Epidermal melanocyte (primary cell): ENCODE data around the gene URAD.

Experiments
- DNase-seq: peaks from one replicate; pipeline ENCODE4 v3.0.0; 2011; ENCODE audit warnings: low spot score; ENCODE audit not compliant: insufficient read length

The URAD gene

GRCh38 chr13:27956576-27957300, 31.8 kb downstream of the URAD start:
- DNase-seq: no peak

GRCh38 chr13:27955014-27955591, 33.4 kb downstream of the URAD start:
- DNase-seq: no peak

DNA sequence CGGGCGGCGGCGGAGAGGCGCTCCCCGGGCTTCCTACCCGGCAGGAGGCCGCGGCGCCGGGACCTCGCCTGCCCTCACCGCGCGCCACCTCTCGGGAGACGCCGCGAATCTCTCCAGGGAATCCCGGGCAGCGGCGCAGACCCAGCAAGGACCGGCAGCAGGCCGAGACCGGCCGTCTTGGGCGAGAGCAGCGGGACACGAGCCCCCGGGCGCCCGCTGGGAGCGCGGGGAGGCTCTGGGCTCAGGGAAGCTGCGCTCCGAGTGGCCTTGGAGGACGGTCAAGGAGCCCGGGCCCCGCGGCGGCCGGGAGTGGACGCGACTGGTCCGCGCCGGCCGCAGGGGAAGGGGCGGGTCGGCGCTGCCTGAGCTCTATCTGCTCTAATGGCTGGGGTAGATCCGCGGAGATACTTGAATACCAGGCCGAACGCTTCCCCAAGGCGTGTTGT, 34.1 kb downstream of the URAD start:
- no peak for DNase-seq

- peak; percentile 33 for DNase-seq
Measured at GRCh38 chr13:27953676-27954405, 34.7 kb downstream of the URAD start.

- no peak for DNase-seq
Measured at GRCh38 chr13:27952876-27953675, 35.4 kb downstream of the URAD start.

GRCh38 chr13:27942972-27943371, 45.5 kb downstream of the URAD start:
- DNase-seq: no peak

DNA sequence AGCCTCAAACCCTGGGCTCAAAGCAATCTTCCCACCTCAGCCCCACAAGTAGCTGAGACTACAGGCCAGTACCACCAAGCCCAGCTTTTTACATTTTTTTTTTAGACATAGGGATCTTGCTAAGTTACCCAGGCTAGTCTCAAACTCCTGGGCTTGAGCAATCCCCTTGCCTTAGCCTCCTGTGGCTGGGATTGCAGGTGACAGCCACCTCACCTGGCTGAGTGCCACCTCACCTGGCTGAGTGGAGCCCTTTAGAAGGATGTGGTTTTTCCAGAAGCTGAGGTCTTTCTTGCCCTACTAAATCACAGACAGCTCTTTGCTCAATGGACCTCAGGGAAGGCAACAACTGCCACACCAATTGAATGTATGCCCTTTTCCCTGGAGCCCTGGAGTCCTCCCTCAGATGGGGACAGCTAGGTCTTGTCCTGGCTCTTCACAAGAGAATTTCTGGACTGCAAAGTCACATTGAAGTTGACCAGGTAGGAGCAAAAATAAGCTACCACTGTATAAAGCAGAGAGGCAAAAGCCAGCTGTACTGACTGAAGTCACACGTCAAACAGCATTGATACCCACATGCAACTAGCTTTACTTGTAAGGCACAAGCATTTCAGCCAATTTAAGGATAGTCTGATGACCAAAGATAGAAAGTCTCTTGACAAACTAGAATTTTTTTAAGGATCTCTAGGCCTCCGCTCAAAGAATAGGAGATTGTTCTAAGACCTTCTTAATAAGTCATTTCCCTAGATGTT, 54.7 kb downstream of the URAD start:
- DNase-seq: no peak

DNA sequence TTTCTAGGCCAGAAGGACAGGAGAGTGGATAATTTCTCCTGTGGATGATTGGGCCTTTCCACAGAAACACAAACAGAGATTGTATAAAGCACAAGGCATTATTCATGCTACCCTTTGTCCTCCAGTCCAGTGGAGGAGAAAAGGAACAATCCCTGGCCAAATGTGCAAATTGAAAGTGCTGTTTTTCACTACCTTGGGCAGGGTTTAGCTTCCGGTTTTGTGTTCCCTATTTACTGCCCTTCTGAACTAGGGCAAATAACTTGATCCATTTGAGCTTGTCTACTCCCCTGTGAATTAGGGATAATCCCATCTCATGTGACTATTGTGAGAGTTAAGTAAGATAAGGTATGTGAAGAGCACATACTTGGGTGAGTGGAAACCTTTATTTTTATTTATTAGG, 55.4 kb downstream of the URAD start:
- no peak for DNase-seq

DNA sequence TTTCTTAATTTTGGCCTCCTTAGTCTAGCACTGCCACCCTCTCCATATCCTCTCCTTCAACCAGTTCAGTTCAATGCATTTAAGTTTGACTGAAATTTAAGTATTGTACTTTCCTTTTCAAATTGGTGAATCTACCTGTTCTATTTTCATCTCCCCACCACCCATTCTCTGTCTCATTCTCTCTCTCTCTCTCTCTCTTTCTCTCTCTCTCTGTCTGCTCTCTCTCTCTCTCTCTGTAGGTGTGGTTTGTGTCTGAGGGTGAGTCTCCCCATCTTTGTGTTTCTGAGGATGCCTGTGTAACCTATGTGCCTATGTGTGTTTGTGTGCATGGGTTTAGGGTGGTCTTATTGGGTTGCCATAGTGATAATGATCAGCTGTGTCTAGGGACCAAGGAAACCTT, 58.6 kb downstream of the URAD start:
- DNase-seq: no peak

- DNase-seq: no peak
Measured at GRCh38 chr13:27928805-27929753, 59.4 kb downstream of the URAD start.

DNA sequence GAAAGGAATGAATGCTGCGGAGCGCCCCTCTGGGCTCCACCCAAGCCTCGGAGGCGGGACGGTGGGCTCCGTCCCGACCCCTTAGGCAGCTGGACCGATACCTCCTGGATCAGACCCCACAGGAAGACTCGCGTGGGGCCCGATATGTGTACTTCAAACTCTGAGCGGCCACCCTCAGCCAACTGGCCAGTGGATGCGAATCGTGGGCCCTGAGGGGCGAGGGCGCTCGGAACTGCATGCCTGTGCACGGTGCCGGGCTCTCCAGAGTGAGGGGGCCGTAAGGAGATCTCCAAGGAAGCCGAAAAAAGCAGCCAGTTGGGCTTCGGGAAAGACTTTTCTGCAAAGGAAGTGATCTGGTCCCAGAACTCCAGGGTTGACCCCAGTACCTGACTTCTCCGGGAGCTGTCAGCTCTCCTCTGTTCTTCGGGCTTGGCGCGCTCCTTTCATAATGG, 60.1 kb downstream of the URAD start:
- DNase-seq: no peak
